K562 (cell line): Measurements from ENCODE around the gene CDS1. TPM values are rescaled to one million over a fixed set of nuclear protein-coding genes. Genes with fewer than 3 reads are reported as not detected.
A peak's percentile ranks its signal among the peaks of the same experiment; 100 is the strongest.
"Not testable (repeated sequence)": the region's sequence is repeated elsewhere in the genome, so short reads cannot be mapped to it uniquely, and the experiment has no call there.

Experiments
- ATAC-seq: fragments of 200-7000 bp; cut with Tn5 transposase; 3 replicates; pipeline ENCODE4 v1.9.1; 2020; ENCODE audit warnings: moderate library complexity
- BruUV-seq: library from RNA; stranded (reverse); fragments of 400-500 nt; replicated peaks from 2 replicates; lab custom pipeline; 2021; lab: Mats Ljungman, UMichigan
- CTCF ChIA-PET: fragments of 300-600 bp; formaldehyde crosslinking; extraction: SDS; loops from one replicate; lab custom pipeline; 2021; ENCODE audit warnings: low intra/inter-chr PET ratio; lab: Yijun Ruan, JAX
- POLR2A ChIA-PET: fragments of 300-600, 350-650 bp; sonication (Branson Sonifier 250); formaldehyde crosslinking; extraction: SDS; loops from one replicate; lab custom pipeline; 2021; ENCODE audit warnings: antibody characterized with exemption, inconsistent platforms; lab: Yijun Ruan, JAX
- DNase-seq, 4 experiments: peaks; one replicate each; pipeline versions ENCODE4 v3.0.0 to v3.0.0-alpha.2; 2011 to 2018; ENCODE audit warnings: low spot score in 3 of 4, mixed read lengths in 3 of 4; ENCODE audit errors: extremely low read depth in 1 of 4
- FAIRE-seq: peaks from 2 replicates; lab custom pipeline; 2011; peaks lifted over from hg19 to GRCh38; lab: Jason Lieb, UNC
- H2AFZ ChIP-seq: 2 replicates; pipeline ENCODE4 v1.6.0; 2011; ENCODE audit warnings: low read depth, low read length, control low read depth, inconsistent platforms
- H3K27ac ChIP-seq: fragments of 200-600 bp; 3 replicates; pipeline ENCODE4 v1.8.0; 2011; ENCODE audit warnings: low read depth, mild to moderate bottlenecking, control low read depth, inconsistent platforms, low read length, moderate library complexity, mixed read lengths; ENCODE audit errors: extremely low read depth
- H3K27me3 ChIP-seq, 2 experiments: fragments of 300-600 bp in 1 of 2; 2 replicates in 1 of 2; 3 replicates in 1 of 2; pipeline versions ENCODE4 v1.6.0 to v1.8.0; 2011; ENCODE audit warnings: inconsistent platforms in 2 of 2, low read length in 2 of 2, mild to moderate bottlenecking in 1 of 2, mixed read lengths in 1 of 2, moderate library complexity in 1 of 2; ENCODE audit not compliant: control insufficient read depth in 2 of 2, insufficient read depth in 2 of 2
- H3K36me3 ChIP-seq: fragments of 300-600 bp; 3 replicates; pipeline ENCODE4 v1.8.0; 2011; ENCODE audit warnings: mild to moderate bottlenecking, low read length, inconsistent platforms; ENCODE audit not compliant: control insufficient read depth, insufficient read depth
- H3K4me1 ChIP-seq, 2 experiments: fragments of 200-600 bp in 1 of 2; replicated peaks in 1 of 2; 2 replicates in 1 of 2; 3 replicates in 1 of 2; pipeline versions ENCODE4 v1.5.1 to v1.8.0; 2011; ENCODE audit warnings: inconsistent platforms in 2 of 2, low read length in 2 of 2, mild to moderate bottlenecking in 1 of 2, mixed read lengths in 1 of 2, moderate library complexity in 1 of 2; ENCODE audit not compliant: control insufficient read depth in 2 of 2, insufficient read depth in 2 of 2
- H3K4me2 ChIP-seq: 2 replicates; pipeline ENCODE4 v1.6.1; 2011; ENCODE audit warnings: low read length, control low read depth, inconsistent platforms, mixed read lengths; ENCODE audit not compliant: insufficient read depth
- H3K4me3 ChIP-seq: fragments of 200-600 bp; sonication (generic), shearing (Covaris generic); 2 replicates; pipeline ENCODE4 v1.5.1; 2016; ENCODE audit warnings: control low read depth, inconsistent platforms
- H3K79me2 ChIP-seq: fragments of 200-600 bp; 3 replicates; pipeline ENCODE4 v1.8.0; 2011; ENCODE audit warnings: low read length, inconsistent platforms; ENCODE audit not compliant: control insufficient read depth, insufficient read depth
- H3K9ac ChIP-seq, 2 experiments: 2 replicates each; pipeline versions ENCODE4 v1.6.0 to v1.6.1; 2011; ENCODE audit warnings: low read depth in 2 of 2, low read length in 2 of 2, control low read depth in 1 of 2, inconsistent platforms in 1 of 2, mild to moderate bottlenecking in 1 of 2, mixed read lengths in 1 of 2; ENCODE audit not compliant: insufficient read depth in 1 of 2
- H3K9me1 ChIP-seq: one replicate; pipeline ENCODE4 v1.6.0; 2011; ENCODE audit warnings: inconsistent platforms, mild to moderate bottlenecking, low read length, moderate library complexity; ENCODE audit not compliant: control insufficient read depth, insufficient read depth
- H3K9me3 ChIP-seq: replicated peaks from 2 replicates; pipeline ENCODE4 v1.5.1; 2011; ENCODE audit warnings: low read depth, low read length, inconsistent platforms; ENCODE audit not compliant: control insufficient read depth, insufficient read depth
- H4K20me1 ChIP-seq: replicated peaks from 2 replicates; pipeline ENCODE4 v1.6.1; 2011; ENCODE audit warnings: low read length, inconsistent platforms, mixed read lengths; ENCODE audit not compliant: control insufficient read depth, insufficient read depth
- BCOR ChIP-seq: fragments of 450-650 bp; IDR thresholded peaks from 2 replicates; pipeline ENCODE4 v1.6.1; 2016
- EGR1 ChIP-seq: fragments of 450-650 bp; conservative IDR thresholded peaks from 2 replicates; pipeline ENCODE4 v1.6.1; 2017; ENCODE audit warnings: mild to moderate bottlenecking
- EHMT2 ChIP-seq: fragments of 450-650 bp; IDR thresholded peaks from 2 replicates; pipeline ENCODE4 v1.6.1; 2018; ENCODE audit warnings: antibody characterized with exemption
- GTF2E2 ChIP-seq: fragments of 200-800 bp; sonication (Bioruptor generic); IDR thresholded peaks from 2 replicates; pipeline ENCODE4 v1.6.1; 2016; ENCODE audit warnings: missing genetic modification characterization, missing compliant biosample characterization
- HDAC3 ChIP-seq: fragments of 450-650 bp; IDR thresholded peaks from 2 replicates; pipeline ENCODE4 v1.6.1; 2018; ENCODE audit warnings: borderline replicate concordance, mild to moderate bottlenecking, moderate library complexity; ENCODE audit not compliant: partially characterized antibody
- KDM5B ChIP-seq: fragments of 200-600 bp; sonication (generic); IDR thresholded peaks from 2 replicates; pipeline ENCODE4 v1.6.1; 2012; ENCODE audit warnings: low read depth, mild to moderate bottlenecking, moderate library complexity, low read length, control low read depth, inconsistent platforms; ENCODE audit not compliant: insufficient replicate concordance
- POLR2G ChIP-seq: fragments of 200-400 bp; formaldehyde crosslinking; IDR thresholded peaks from 2 replicates; pipeline ENCODE4 v1.6.1; 2017; ENCODE audit warnings: low read depth, mild to moderate bottlenecking, antibody characterized with exemption, low read length, moderate library complexity
- RBM34 ChIP-seq: fragments of 200-400 bp; formaldehyde crosslinking; IDR thresholded peaks from 2 replicates; pipeline ENCODE4 v1.6.1; 2018; ENCODE audit warnings: low read length, borderline replicate concordance; ENCODE audit not compliant: insufficient read depth
- SOX6 ChIP-seq: fragments of 450-650 bp; IDR thresholded peaks from 2 replicates; pipeline ENCODE4 v1.6.1; 2014; ENCODE audit warnings: mild to moderate bottlenecking
- TSHZ1 ChIP-seq: fragments of 250-450 bp; sonication (Bioruptor Pico); IDR thresholded peaks from 2 replicates; pipeline ENCODE4 v1.4.0; 2020; ENCODE audit warnings: mild to moderate bottlenecking, moderate library complexity
- ZNF311 ChIP-seq: fragments of 250-450 bp; sonication (Bioruptor Pico); IDR thresholded peaks from 2 replicates; pipeline ENCODE4 v1.4.0; 2020; ENCODE audit warnings: mild to moderate bottlenecking, moderate library complexity
- ZNF347 ChIP-seq: fragments of 450-650 bp; formaldehyde crosslinking; IDR thresholded peaks from 2 replicates; pipeline ENCODE4 v1.4.0; 2020; ENCODE audit warnings: low read depth, mild to moderate bottlenecking, moderate library complexity
- ZNF589 ChIP-seq: fragments of 200-800 bp; sonication (Bioruptor generic); IDR thresholded peaks from 2 replicates; pipeline ENCODE4 v1.6.1; 2016; ENCODE audit warnings: low read depth, missing genetic modification characterization, missing compliant biosample characterization
- ZNF79 ChIP-seq: fragments of 250-450 bp; sonication (Bioruptor Pico); IDR thresholded peaks from 2 replicates; pipeline ENCODE4 v1.4.0; 2020; ENCODE audit warnings: low read depth, mild to moderate bottlenecking, moderate library complexity
- WGBS: fragments of 100-300 bp; shearing (Covaris generic); methylation state at CpG from one replicate; pipeline ENCODE4 v1.1.6; 2016; ENCODE audit warnings: low coverage, mixed read lengths; ENCODE audit not compliant: insufficient coverage; ENCODE audit errors: missing lambda C conversion rate; 5-methylcytosine and 5-hydroxymethylcytosine counted together
- in situ Hi-C: fragments of 300-500 bp; cut with MboI; formaldehyde crosslinking; loops from 4 replicates; pipeline ENCODE4 v1.15.0; 2018; ENCODE audit warnings: inconsistent platforms, mixed read lengths
- intact Hi-C: fragments of 100-400 bp; cut with micrococcal nuclease; formaldehyde crosslinking; loops from 2 replicates; pipeline ENCODE4 v1.14.2; 2022
- polyA plus RNA-seq, 8 experiments: library from polyadenylated mRNA; depleted of rRNA in 4 of 8; stranded (reverse) in 5 of 8; unstranded in 3 of 8; fragments of >200 nt; fragmentation: Nextera tagmentation in 2 of 8; fragmentation: Illumina TruSeq in 1 of 8; extraction: Ambion mirVana in 2 of 8; extraction: Trizol in 1 of 8; gene quantifications; 2 replicates each; pipeline versions ENCODE4 v1.2.1 to v1.2.3, GENCODE V29; 2011 to 2014; ENCODE audit warnings: inconsistent platforms in 1 of 8, missing spikeins in 1 of 8
- total RNA-seq, 7 experiments: library from RNA; depleted of rRNA in 6 of 7; stranded (reverse); fragments of >200 nt in 6 of 7; fragmentation: Illumina TruSeq in 2 of 7; extraction: Trizol in 2 of 7; gene quantifications; 2 replicates each; pipeline versions ENCODE4 v1.2.1 to v1.2.3, GENCODE V29; 2011 to 2021; ENCODE audit warnings: low replicate concordance in 1 of 7

CDS1 gene
- total and polyA plus RNA-seq, 9 of the 15 experiments (the other 6 are each of a cell fraction or from before 2014, with no cell fraction given) = 0.04 to 0.42 (median 0.15) TPM

GRCh38 chr4:84664767-84665166 is 81.8 kb downstream of the CDS1 start:
- intact Hi-C loops, CTCF ChIA-PET, H3K9me3 ChIP-seq, H3K4me1 ChIP-seq, BruUV-seq, H3K27me3 ChIP-seq, H3K27ac ChIP-seq, H2AFZ ChIP-seq, H3K36me3 ChIP-seq, H3K4me2 ChIP-seq, FAIRE-seq, POLR2A ChIA-PET, H3K79me2 ChIP-seq, H3K4me3 ChIP-seq, in situ Hi-C loops, ATAC-seq: not testable (repeated sequence)
- WGBS = 11% methylated on average over 12 of the region's 19 CpGs
- 0 out of 2 replicates have a peak, but pooled peaks have one; percentile 24 for TF ChIP-seq POLR2G
- TF ChIP-seq, all 486 proteins: peak for 1; not testable (repeated sequence) for 485
- not testable (repeated sequence) for DNase-seq, H4K20me1 ChIP-seq, H3K9ac ChIP-seq, H3K9me1 ChIP-seq

DNA sequence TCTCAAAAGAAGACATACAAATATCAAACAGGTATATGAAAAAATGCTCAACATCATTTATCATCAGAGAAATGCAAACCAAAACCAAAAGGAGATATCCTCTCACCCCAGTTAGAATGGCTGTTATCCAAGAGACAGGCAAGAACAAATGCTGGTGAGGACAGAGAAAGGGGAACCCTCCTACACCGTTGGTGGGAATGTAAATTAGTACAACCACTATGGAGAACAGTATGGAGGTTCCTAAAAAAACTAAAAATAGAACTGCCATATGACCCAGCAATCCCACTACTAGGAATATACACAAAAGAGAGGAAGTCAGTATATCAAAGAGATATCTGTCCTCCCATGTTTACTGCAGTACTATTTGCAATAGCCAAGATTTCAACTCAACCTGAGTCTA is 83.5 kb downstream of the CDS1 start:
- intact Hi-C loops = no loop called here
- H3K9ac ChIP-seq = no peak overlapping the region
- H3K27ac ChIP-seq = no peak overlapping the region
- no peaks in the 10 kb centered on the region for H4K20me1 ChIP-seq
- ATAC-seq = no peak
- H3K9me3 ChIP-seq = no peaks in the 10 kb centered on the region
- BruUV-seq = no TSS peak
- H3K36me3 ChIP-seq = no peaks in the 10 kb centered on the region
- no peak overlapping the region for H3K4me2 ChIP-seq
- H2AFZ ChIP-seq = no peak overlapping the region
- in situ Hi-C loops = no loop called here
- POLR2A ChIA-PET = interaction anchor here (1.1 kb wide), 1 partner anchor 10 kb away, joined by 3 read pairs; no protein-coding TSS in a partner anchor
- no peak for FAIRE-seq
- DNase-seq = no peak
- H3K4me3 ChIP-seq = no peak overlapping the region
- CTCF ChIA-PET = no interaction called here
- 0% methylated on average over 1 of the region's 1 CpG for WGBS
- no peaks in the 10 kb centered on the region for H3K27me3 ChIP-seq
- H3K79me2 ChIP-seq = no peaks in the 10 kb centered on the region
- no peaks in the 10 kb centered on the region for H3K4me1 ChIP-seq
- no peaks in the 10 kb centered on the region for H3K9me1 ChIP-seq
- TF ChIP-seq BCOR (no peak), ZNF589 (CRISPR knock-in tag) (no peak), ZNF311 (CRISPR knock-in tag) (no peak), KDM5B (no peak), HDAC3 (no peak), TSHZ1 (CRISPR knock-in tag) (no peak), ZNF347 (no peak), EHMT2 (no peak), RBM34 (no peak), GTF2E2 (tag) (no peak), SOX6 (no peak), ZNF79 (CRISPR knock-in tag) (no peak), EGR1 (no peak)
